ENCODE measurements around the gene KIF25. TPM values are rescaled to one million over a fixed set of nuclear protein-coding genes. Genes with fewer than 3 reads are reported as not detected.

The KIF25 gene
- total RNA-seq, 1 experiment from 2014 or later = 0.39 TPM

GRCh38 chr6:167977717-167978467, 19.6 kb upstream of the KIF25 start:
- POLR2A ChIA-PET (ENCODE audit: low non-redundant PET) = no interaction called here
- CTCF ChIA-PET = no interaction called here
- intact Hi-C loops (cut with micrococcal nuclease; ENCODE audit: unreplicated experiment) = no loop called here

GRCh38 chr6:167978607-167979006, 18.9 kb upstream of the KIF25 start:
- intact Hi-C loops (cut with micrococcal nuclease; ENCODE audit: unreplicated experiment) = no loop called here
- H3K36me3 ChIP-seq (ENCODE audit: insufficient read depth, low read length, poor library complexity, severe bottlenecking) = no peaks in the 10 kb centered on the region
- no peaks in the 10 kb centered on the region for H3K4me1 ChIP-seq (ENCODE audit: insufficient read depth, low read length, poor library complexity, severe bottlenecking)
- no peak for TF ChIP-seq EZH2 (IDR thresholded peaks at IDR 0.05; ENCODE audit: borderline replicate concordance, low read depth, low read length, poor library complexity, severe bottlenecking)
- TF ChIP-seq CTCF (conservative IDR thresholded peaks at IDR 0.05; ENCODE audit: low read depth, low read length) = no peak
- DNase-seq (ENCODE audit: low spot score) = no peak
- no peaks in the 10 kb centered on the region for H3K9me3 ChIP-seq (ENCODE audit: low read depth, low read length, poor library complexity, severe bottlenecking)
- H3K27me3 ChIP-seq (replicated peaks; ENCODE audit: insufficient read depth, low read depth, low read length, poor library complexity) = no peaks in the 10 kb centered on the region
- CTCF ChIA-PET = no interaction called here
- no peak overlapping the region for H3K27ac ChIP-seq (ENCODE audit: low read depth, low read length, poor library complexity, severe bottlenecking)
- no TSS peak for BruUV-seq (replicated peaks)
- no peak overlapping the region for H3K4me3 ChIP-seq (ENCODE audit: low read depth, low read length, poor library complexity, severe bottlenecking)
- POLR2A ChIA-PET (ENCODE audit: low non-redundant PET) = no interaction called here

More at GRCh38 chr6:167977717-167978467, 19.6 kb upstream of the KIF25 start:
- no peak for DNase-seq (ENCODE audit: low spot score)
- H3K27ac ChIP-seq (ENCODE audit: low read depth, low read length, poor library complexity, severe bottlenecking) = no peak overlapping the region
- TF ChIP-seq EZH2 (IDR thresholded peaks at IDR 0.05; ENCODE audit: borderline replicate concordance, low read depth, low read length, poor library complexity, severe bottlenecking) (no peak), CTCF (conservative IDR thresholded peaks at IDR 0.05; ENCODE audit: low read depth, low read length) (no peak)
- no peaks in the 10 kb centered on the region for H3K4me1 ChIP-seq (ENCODE audit: insufficient read depth, low read length, poor library complexity, severe bottlenecking)
- no peaks in the 10 kb centered on the region for H3K36me3 ChIP-seq (ENCODE audit: insufficient read depth, low read length, poor library complexity, severe bottlenecking)
- no TSS peak for BruUV-seq (replicated peaks)
- no peaks in the 10 kb centered on the region for H3K27me3 ChIP-seq (replicated peaks; ENCODE audit: insufficient read depth, low read depth, low read length, poor library complexity)
- no peak overlapping the region for H3K4me3 ChIP-seq (ENCODE audit: low read depth, low read length, poor library complexity, severe bottlenecking)
- H3K9me3 ChIP-seq (ENCODE audit: low read depth, low read length, poor library complexity, severe bottlenecking) = no peaks in the 10 kb centered on the region

GRCh38 chr6:167979436-167980139, 17.9 kb upstream of the KIF25 start:
- POLR2A ChIA-PET (ENCODE audit: low non-redundant PET) = no interaction called here
- intact Hi-C loops (cut with micrococcal nuclease; ENCODE audit: unreplicated experiment) = no loop called here
- Histone ChIP-seq H3K4me3 (ENCODE audit: low read depth, low read length, poor library complexity, severe bottlenecking) (no peak overlapping the region), H3K27ac (ENCODE audit: low read depth, low read length, poor library complexity, severe bottlenecking) (no peak overlapping the region), H3K4me1 (ENCODE audit: insufficient read depth, low read length, poor library complexity, severe bottlenecking) (no peaks in the 10 kb centered on the region), H3K9me3 (ENCODE audit: low read depth, low read length, poor library complexity, severe bottlenecking) (no peaks in the 10 kb centered on the region), H3K27me3 (replicated peaks; ENCODE audit: insufficient read depth, low read depth, low read length, poor library complexity) (no peaks in the 10 kb centered on the region), H3K36me3 (ENCODE audit: insufficient read depth, low read length, poor library complexity, severe bottlenecking) (no peaks in the 10 kb centered on the region)
- CTCF ChIA-PET = no interaction called here
- no peak for DNase-seq (ENCODE audit: low spot score)
- no TSS peak for BruUV-seq (replicated peaks)
- TF ChIP-seq EZH2 (IDR thresholded peaks at IDR 0.05; ENCODE audit: borderline replicate concordance, low read depth, low read length, poor library complexity, severe bottlenecking) (no peak), CTCF (conservative IDR thresholded peaks at IDR 0.05; ENCODE audit: low read depth, low read length) (no peak)
